ENCODE results near the gene LRRC9.

GRCh38 chr14:60061371-60061770 is 141.4 kb downstream of the LRRC9 start:
- TF ChIP-seq SMC3 (IDR thresholded peaks at IDR 0.05; ENCODE audit: low read length) (no peak), CTCF (CRISPR knock-in tag; IDR thresholded peaks at IDR 0.05) (no peak), ZFP1 (CRISPR knock-in tag; IDR thresholded peaks at IDR 0.05) (no peak), POLR2AphosphoS5 (IDR thresholded peaks at IDR 0.05; ENCODE audit: low read depth, low read length) (no peak), PHF8 (CRISPR knock-in tag; IDR thresholded peaks at IDR 0.05) (no peak), POLR2A (IDR thresholded peaks at IDR 0.05; ENCODE audit: insufficient read depth in 1 of 2, low read depth in 2 of 2, low read length in 2 of 2) (no peak), KDM6A (CRISPR knock-in tag; IDR thresholded peaks at IDR 0.05; ENCODE audit: low read depth) (no peak), PHF21A (CRISPR knock-in tag; IDR thresholded peaks at IDR 0.05) (no peak)

Measured in HepG2 (cell line).